Measurements from ENCODE around the gene OSBPL1A.

The OSBPL1A gene

GRCh38 chr18:24196764-24197163 is 200.9 kb downstream of the OSBPL1A start:
- DNase-seq, result no peak
- Histone ChIP-seq H3K9me3 (no peaks in the 10 kb centered on the region), H3K4me3 (ENCODE audit: low read depth, low read length) (no peak overlapping the region), H3K36me3 (no peaks in the 10 kb centered on the region), H3K27me3 (no peaks in the 10 kb centered on the region), H3K4me1 (no peaks in the 10 kb centered on the region)
- TF ChIP-seq, protein P1, sequence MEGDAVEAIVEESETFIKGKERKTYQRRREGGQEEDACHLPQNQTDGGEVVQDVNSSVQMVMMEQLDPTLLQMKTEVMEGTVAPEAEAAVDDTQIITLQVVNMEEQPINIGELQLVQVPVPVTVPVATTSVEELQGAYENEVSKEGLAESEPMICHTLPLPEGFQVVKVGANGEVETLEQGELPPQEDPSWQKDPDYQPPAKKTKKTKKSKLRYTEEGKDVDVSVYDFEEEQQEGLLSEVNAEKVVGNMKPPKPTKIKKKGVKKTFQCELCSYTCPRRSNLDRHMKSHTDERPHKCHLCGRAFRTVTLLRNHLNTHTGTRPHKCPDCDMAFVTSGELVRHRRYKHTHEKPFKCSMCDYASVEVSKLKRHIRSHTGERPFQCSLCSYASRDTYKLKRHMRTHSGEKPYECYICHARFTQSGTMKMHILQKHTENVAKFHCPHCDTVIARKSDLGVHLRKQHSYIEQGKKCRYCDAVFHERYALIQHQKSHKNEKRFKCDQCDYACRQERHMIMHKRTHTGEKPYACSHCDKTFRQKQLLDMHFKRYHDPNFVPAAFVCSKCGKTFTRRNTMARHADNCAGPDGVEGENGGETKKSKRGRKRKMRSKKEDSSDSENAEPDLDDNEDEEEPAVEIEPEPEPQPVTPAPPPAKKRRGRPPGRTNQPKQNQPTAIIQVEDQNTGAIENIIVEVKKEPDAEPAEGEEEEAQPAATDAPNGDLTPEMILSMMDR (IDR thresholded peaks at IDR 0.05; ENCODE audit: low read depth, low read length), result no peak

- Histone ChIP-seq H3K36me3 (no peaks in the 10 kb centered on the region), H3K4me1 (no peaks in the 10 kb centered on the region), H3K4me3 (ENCODE audit: low read depth, low read length) (no peak overlapping the region), H3K27me3 (no peaks in the 10 kb centered on the region), H3K9me3 (no peaks in the 10 kb centered on the region)
- TF ChIP-seq, protein P1 (IDR thresholded peaks at IDR 0.05; ENCODE audit: low read depth, low read length), result no peak
- DNase-seq, result no peak
These were observed 202.1 kb downstream of the OSBPL1A start for GRCh38 chr18:24195296-24196053.

DNA sequence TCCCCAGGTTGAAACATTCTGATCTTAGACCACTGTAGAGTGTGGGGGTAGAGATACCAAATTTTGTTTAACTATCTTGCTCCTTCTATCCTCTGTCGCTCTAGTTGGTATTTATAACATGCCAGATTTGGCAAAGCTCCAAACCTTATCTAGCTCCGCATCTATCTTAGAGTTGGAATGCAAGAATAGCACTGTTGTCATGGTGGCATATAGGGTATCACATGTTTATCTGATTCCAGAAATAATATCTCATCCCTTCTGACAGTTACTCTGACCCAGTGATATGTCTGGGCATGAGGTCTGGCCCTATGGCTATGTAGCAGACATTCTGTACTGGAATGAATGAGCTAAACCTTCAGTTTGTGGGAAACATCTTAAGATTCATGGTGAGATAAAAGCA is 207.0 kb downstream of the OSBPL1A start:
- Histone ChIP-seq H3K4me3 (ENCODE audit: low read depth, low read length) (no peak overlapping the region), H3K27me3 (no peaks in the 10 kb centered on the region), H3K4me1 (no peaks in the 10 kb centered on the region), H3K36me3 (no peaks in the 10 kb centered on the region), H3K9me3 (no peaks in the 10 kb centered on the region)
- DNase-seq, result no peak
- TF ChIP-seq, protein P1 (IDR thresholded peaks at IDR 0.05; ENCODE audit: low read depth, low read length), result no peak

DNA sequence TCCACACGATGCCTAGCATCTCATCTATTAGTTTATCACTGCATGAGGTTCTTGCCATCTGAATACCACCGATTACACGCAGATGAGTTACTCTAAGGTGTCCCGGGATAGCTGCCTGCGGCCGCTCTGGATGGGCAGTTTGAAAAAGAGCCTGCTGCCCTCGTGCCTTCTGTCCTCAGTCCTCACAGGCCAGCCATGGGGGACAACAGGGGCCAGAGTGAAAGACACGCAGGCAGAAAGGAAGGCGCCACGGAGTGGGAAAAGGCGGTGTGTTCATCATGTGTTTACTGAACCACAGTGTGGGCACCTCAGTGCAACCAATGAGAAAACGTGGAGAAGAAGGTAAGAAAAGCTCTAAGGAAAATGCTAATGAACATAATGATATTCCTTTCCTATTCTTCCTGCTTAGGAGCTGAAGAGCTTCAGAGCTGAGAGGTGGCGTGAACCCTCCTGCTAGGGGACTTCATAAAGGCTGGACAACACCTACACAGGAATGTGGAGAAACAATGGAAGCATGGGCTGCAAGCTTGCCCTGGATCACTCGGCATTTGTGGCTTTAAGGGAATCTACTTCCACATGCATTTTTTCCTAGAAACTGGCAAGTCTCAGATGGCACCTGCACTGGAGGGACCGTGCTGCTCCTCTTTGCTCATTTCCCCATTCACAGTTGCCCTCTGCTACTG is 207.8 kb downstream of the OSBPL1A start:
- Histone ChIP-seq H3K4me3 (ENCODE audit: low read depth, low read length) (no peak overlapping the region), H3K36me3 (no peaks in the 10 kb centered on the region), H3K4me1 (no peaks in the 10 kb centered on the region), H3K27me3 (no peaks in the 10 kb centered on the region), H3K9me3 (no peaks in the 10 kb centered on the region)
- TF ChIP-seq, protein P1 (IDR thresholded peaks at IDR 0.05; ENCODE audit: low read depth, low read length), result no peak
- DNase-seq, result no peak

DNA sequence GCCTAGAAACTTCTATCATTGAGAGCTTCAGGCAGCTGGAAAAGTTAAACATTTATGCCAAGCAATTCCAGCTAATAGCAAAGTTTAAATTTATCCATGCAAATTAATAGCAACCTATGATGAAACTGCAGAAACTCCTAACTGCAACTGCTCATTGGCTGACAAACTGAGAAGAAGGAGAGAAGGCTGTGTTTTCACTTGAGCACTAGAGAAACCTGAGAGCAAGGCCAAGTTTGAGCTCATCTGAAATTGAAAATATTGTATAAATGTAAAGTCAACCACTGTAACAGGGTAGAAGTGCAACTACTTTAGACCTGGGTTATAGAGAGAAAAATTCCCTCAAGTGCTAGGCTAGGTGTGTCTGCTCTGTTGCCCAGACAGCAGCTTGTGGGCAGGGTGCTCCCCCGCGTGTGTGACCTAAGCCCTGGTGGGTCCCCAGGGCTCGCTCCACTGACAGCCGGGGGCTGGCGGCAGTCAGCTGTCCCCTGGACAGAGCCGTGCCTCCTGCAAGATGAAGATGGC is 208.6 kb downstream of the OSBPL1A start:
- DNase-seq, result no peak
- TF ChIP-seq, protein P1 (IDR thresholded peaks at IDR 0.05; ENCODE audit: low read depth, low read length), result no peak
- Histone ChIP-seq H3K9me3 (no peaks in the 10 kb centered on the region), H3K4me3 (ENCODE audit: low read depth, low read length) (no peak overlapping the region), H3K4me1 (no peaks in the 10 kb centered on the region), H3K27me3 (no peaks in the 10 kb centered on the region), H3K36me3 (no peaks in the 10 kb centered on the region)

DNA sequence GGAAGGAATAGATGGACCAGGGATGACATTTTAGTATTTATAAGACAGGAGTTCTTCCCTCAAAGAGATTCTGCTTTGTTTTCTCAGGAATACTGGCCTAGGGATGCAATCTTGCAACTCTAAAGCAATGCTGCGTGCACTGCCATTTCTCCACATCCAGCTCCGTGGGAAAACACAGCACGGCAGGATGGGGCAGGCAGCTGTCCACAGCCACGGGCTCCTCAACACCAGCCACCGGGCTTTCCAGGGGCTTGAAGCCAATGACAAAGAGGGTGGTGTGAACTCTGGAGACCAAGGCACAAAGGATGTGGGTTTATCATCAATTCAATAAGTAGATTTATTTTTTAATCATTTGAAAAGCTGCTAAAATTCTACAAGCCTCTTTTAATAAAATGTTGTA is 209.5 kb downstream of the OSBPL1A start:
- H3K36me3 ChIP-seq, result no peaks in the 10 kb centered on the region
- TF ChIP-seq, protein P1 (IDR thresholded peaks at IDR 0.05; ENCODE audit: low read depth, low read length), result no peak
- H3K9me3 ChIP-seq, result no peaks in the 10 kb centered on the region
- DNase-seq, result no peak
- no peaks in the 10 kb centered on the region for H3K4me1 ChIP-seq
- no peaks in the 10 kb centered on the region for H3K27me3 ChIP-seq
- H3K4me3 ChIP-seq (ENCODE audit: low read depth, low read length), result no peak overlapping the region
